Glutamatergic neuron (in vitro differentiated cells): ENCODE data around the gene PROSER2. TPM values are rescaled to one million over a fixed set of nuclear protein-coding genes. Genes with fewer than 3 reads are reported as not detected.

Experiments
- DNase-seq: peaks from one replicate; pipeline ENCODE4 v3.0.0; 2022
- H3K27ac Mint-ChIP-seq: one replicate; pipeline ENCODE4 v1.8.0; 2020; ENCODE audit warnings: mild to moderate bottlenecking, mixed read lengths, inconsistent platforms; ENCODE audit not compliant: unreplicated experiment
- H3K27me3 Mint-ChIP-seq: one replicate; pipeline ENCODE4 v1.8.0; 2020; ENCODE audit warnings: mild to moderate bottlenecking, moderate library complexity, mixed read lengths, inconsistent platforms; ENCODE audit not compliant: unreplicated experiment
- H3K36me3 Mint-ChIP-seq: one replicate; pipeline ENCODE4 v1.8.0; 2020; ENCODE audit warnings: mild to moderate bottlenecking, mixed read lengths, inconsistent platforms; ENCODE audit not compliant: unreplicated experiment
- H3K4me1 Mint-ChIP-seq: one replicate; pipeline ENCODE4 v1.8.0; 2020; ENCODE audit warnings: mild to moderate bottlenecking, low read depth, mixed read lengths, inconsistent platforms; ENCODE audit not compliant: unreplicated experiment
- H3K4me3 Mint-ChIP-seq: one replicate; pipeline ENCODE4 v1.8.0; 2020; ENCODE audit warnings: mild to moderate bottlenecking, mixed read lengths, inconsistent platforms; ENCODE audit not compliant: unreplicated experiment
- H3K9me3 Mint-ChIP-seq: one replicate; pipeline ENCODE4 v1.8.0; 2020; ENCODE audit warnings: mild to moderate bottlenecking, moderate library complexity, mixed read lengths, inconsistent platforms; ENCODE audit not compliant: unreplicated experiment
- total RNA-seq: library from RNA; stranded (reverse); fragmentation: NEBNext Ultra II Directional; extraction: Animal tissue kit (Norgen Biotek cat#: 25700); gene quantifications from one replicate; pipeline ENCODE4 v1.2.1, GENCODE V29; 2021; ENCODE audit not compliant: unreplicated experiment
- TF ChIP-seq, protein P1 (sequence below): fragments of 200-600 bp; sonication (generic); IDR thresholded peaks from one replicate; pipeline ENCODE4 v1.5.0; 2021; ENCODE audit not compliant: partially characterized antibody, unreplicated experiment

PROSER2 gene
- total RNA-seq, 1 donor from 2014 or later: not detected

DNA sequence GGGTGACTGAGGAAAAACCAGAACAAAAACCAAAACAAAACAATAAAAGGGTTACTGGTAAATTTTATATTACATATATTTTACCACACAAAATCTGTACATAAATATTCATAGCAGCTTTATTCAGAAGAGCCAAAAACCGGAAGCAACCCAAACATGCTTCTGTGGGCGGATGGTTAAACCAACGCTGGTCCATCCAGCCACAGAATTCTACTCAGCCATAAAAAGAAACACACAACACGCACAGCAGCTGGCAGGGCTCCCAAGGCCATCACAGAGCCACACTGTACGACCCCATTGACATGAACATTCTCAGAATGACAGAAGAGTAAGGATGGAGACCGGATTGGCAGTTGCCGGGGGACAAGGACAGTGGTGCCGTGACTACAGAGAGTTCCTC is 83.6 kb downstream of the PROSER2 start:
- TF ChIP-seq, protein P1, sequence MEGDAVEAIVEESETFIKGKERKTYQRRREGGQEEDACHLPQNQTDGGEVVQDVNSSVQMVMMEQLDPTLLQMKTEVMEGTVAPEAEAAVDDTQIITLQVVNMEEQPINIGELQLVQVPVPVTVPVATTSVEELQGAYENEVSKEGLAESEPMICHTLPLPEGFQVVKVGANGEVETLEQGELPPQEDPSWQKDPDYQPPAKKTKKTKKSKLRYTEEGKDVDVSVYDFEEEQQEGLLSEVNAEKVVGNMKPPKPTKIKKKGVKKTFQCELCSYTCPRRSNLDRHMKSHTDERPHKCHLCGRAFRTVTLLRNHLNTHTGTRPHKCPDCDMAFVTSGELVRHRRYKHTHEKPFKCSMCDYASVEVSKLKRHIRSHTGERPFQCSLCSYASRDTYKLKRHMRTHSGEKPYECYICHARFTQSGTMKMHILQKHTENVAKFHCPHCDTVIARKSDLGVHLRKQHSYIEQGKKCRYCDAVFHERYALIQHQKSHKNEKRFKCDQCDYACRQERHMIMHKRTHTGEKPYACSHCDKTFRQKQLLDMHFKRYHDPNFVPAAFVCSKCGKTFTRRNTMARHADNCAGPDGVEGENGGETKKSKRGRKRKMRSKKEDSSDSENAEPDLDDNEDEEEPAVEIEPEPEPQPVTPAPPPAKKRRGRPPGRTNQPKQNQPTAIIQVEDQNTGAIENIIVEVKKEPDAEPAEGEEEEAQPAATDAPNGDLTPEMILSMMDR: no peak
- Mint-ChIP-seq H3K4me3 (no peak overlapping the region), H3K27ac (no peak overlapping the region), H3K9me3 (no peaks in the 10 kb centered on the region), H3K27me3 (peaks cover 5% of the 10 kb centered on the region), H3K36me3 (no peaks in the 10 kb centered on the region), H3K4me1 (no peaks in the 10 kb centered on the region)
- no peak for DNase-seq

DNA sequence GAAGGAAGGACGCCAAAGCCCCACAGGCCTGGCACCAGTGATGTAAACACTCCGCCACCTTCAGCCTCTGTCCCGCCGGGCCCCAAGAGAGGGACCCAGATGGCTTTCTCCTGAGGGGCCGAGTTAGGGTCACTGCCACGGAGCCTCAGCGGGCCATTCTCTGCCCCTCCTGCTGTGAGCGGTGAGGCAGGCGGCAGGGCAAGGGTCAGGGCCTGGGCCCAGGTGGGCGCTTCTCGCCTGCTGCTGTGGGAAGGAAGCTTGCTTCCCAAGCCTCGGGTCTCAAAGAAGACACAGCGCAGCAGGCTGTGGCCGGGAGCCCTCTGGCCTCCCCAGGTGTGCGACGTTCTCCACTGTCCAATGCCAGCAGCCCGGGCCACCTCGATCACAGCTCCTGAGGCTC is 84.8 kb downstream of the PROSER2 start:
- H3K27ac Mint-ChIP-seq: no peak overlapping the region
- DNase-seq: no peak
- H3K27me3 Mint-ChIP-seq: peaks cover 3% of the 10 kb centered on the region
- H3K4me3 Mint-ChIP-seq: no peak overlapping the region
- TF ChIP-seq, protein P1: no peak
- no peaks in the 10 kb centered on the region for H3K9me3 Mint-ChIP-seq
- no peaks in the 10 kb centered on the region for H3K4me1 Mint-ChIP-seq
- no peaks in the 10 kb centered on the region for H3K36me3 Mint-ChIP-seq

DNA sequence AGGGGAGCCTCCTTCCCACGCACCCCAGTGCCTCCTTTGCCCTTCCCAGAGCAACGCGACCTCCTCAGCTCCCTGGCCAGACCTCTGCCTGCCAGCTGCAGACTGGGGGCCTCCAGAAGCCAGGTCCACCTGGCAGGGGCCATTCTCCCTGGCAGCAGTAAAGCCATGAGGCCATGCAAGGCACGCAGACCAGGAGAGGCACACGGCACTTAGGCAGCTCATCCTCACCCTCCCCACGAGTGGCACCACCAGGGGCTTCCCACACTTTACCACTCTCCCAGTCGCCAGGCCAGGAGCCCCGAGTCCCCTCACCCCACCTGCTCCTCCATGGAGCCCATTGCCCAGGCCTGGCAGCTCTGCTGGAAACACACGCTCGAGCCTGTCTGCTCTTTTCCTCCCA is 85.4 kb downstream of the PROSER2 start:
- peaks cover 3% of the 10 kb centered on the region for H3K27me3 Mint-ChIP-seq
- DNase-seq: no peak
- H3K36me3 Mint-ChIP-seq: no peaks in the 10 kb centered on the region
- TF ChIP-seq, protein P1: no peak
- no peak overlapping the region for H3K27ac Mint-ChIP-seq
- H3K4me3 Mint-ChIP-seq: no peak overlapping the region
- no peaks in the 10 kb centered on the region for H3K4me1 Mint-ChIP-seq
- no peaks in the 10 kb centered on the region for H3K9me3 Mint-ChIP-seq

DNA sequence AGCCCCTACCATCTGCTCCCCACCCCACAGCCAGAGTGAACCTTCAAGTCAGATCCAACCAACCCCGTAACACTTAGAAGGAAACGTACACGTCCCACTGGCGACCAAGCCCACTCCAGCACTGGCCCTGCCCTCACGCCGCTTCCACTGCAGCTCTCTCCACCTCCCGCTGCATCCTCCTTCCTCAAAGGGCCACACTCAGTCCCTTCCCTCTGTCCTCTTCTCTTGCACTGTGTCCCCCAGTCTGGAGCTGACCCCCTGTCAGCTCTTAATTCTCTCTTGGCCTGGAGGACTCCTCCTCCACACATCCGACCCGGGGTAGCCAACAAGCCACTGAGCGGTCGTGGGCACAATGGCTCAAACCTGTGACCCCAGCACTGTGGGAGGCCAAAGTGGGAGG is 85.8 kb downstream of the PROSER2 start:
- no peak overlapping the region for H3K4me3 Mint-ChIP-seq
- no peaks in the 10 kb centered on the region for H3K36me3 Mint-ChIP-seq
- no peak overlapping the region for H3K27ac Mint-ChIP-seq
- peaks cover 3% of the 10 kb centered on the region for H3K27me3 Mint-ChIP-seq
- TF ChIP-seq, protein P1: no peak
- no peaks in the 10 kb centered on the region for H3K9me3 Mint-ChIP-seq
- no peak for DNase-seq
- H3K4me1 Mint-ChIP-seq: no peaks in the 10 kb centered on the region

DNA sequence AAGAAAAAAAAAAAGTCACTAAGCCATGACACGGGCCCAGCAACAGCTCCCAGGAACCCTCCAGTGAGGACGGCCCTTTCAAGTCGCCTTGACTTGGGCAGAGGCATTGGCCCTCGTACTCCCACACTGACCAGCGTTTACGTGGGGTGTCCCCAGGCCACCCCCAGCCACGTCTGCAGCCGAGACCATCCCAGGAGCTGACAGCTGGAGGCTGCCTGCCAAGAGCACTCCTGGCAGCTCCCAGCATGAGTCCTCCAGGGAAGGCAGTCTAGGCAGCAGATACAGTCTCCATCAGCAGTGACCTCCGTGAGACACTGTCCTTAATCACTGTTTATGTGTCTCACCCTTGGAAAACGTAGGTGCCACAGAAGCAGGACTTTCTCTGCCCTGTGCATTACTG is 86.5 kb downstream of the PROSER2 start:
- no peaks in the 10 kb centered on the region for H3K4me1 Mint-ChIP-seq
- H3K36me3 Mint-ChIP-seq: no peaks in the 10 kb centered on the region
- TF ChIP-seq, protein P1: no peak
- no peak for DNase-seq
- no peak overlapping the region for H3K4me3 Mint-ChIP-seq
- H3K27me3 Mint-ChIP-seq: peaks cover 3% of the 10 kb centered on the region
- H3K27ac Mint-ChIP-seq: no peak overlapping the region
- no peaks in the 10 kb centered on the region for H3K9me3 Mint-ChIP-seq
